GM23338 (cell line): ENCODE data around the gene IRF3. TPM values are rescaled to one million over a fixed set of nuclear protein-coding genes. Genes with fewer than 3 reads are reported as not detected.

Source experiments
- ATAC-seq: fragments of 200-7000 bp; cut with Tn5 transposase; 3 replicates; pipeline ENCODE4 v1.9.1; 2020
- DNase-seq: peaks from one replicate; pipeline ENCODE4 v3.0.0-alpha.2; 2015; ENCODE audit warnings: low spot score
- H2AFZ ChIP-seq: fragments of 200-600 bp; sonication (generic); 2 replicates; pipeline ENCODE4 v1.8.0; 2016; ENCODE audit warnings: antibody characterized with exemption, mild to moderate bottlenecking, moderate library complexity
- H3F3A ChIP-seq: fragments of 200-600 bp; sonication (generic); replicated peaks from 2 replicates; pipeline ENCODE4 v1.8.0; 2017; ENCODE audit warnings: antibody characterized with exemption, mixed run types, low read depth
- H3K27ac ChIP-seq: fragments of 200-600 bp; sonication (generic); 2 replicates; pipeline ENCODE4 v1.6.1; 2016; ENCODE audit warnings: low read depth
- H3K27me3 ChIP-seq: fragments of 200-600 bp; sonication (generic); 2 replicates; pipeline ENCODE4 v1.8.0; 2016; ENCODE audit warnings: mild to moderate bottlenecking, mixed run types, moderate library complexity; ENCODE audit not compliant: insufficient read depth
- H3K36me3 ChIP-seq: fragments of 200-600 bp; sonication (generic); 2 replicates; pipeline ENCODE4 v1.8.0; 2016; ENCODE audit warnings: mild to moderate bottlenecking; ENCODE audit not compliant: insufficient read depth
- H3K4me1 ChIP-seq: fragments of 200-600 bp; sonication (generic); 2 replicates; pipeline ENCODE4 v1.8.0; 2016; ENCODE audit warnings: mild to moderate bottlenecking, moderate library complexity; ENCODE audit not compliant: insufficient read depth
- H3K4me2 ChIP-seq: fragments of 200-600 bp; sonication (generic); 2 replicates; pipeline ENCODE4 v1.7.1; 2017; ENCODE audit warnings: mixed run types
- H3K4me3 ChIP-seq: fragments of 200-600 bp; sonication (generic); 2 replicates; pipeline ENCODE4 v1.6.1; 2016; ENCODE audit warnings: mixed run types
- H3K79me2 ChIP-seq: fragments of 200-600 bp; sonication (generic); replicated peaks from 2 replicates; pipeline ENCODE4 v1.8.0; 2017; ENCODE audit warnings: mild to moderate bottlenecking; ENCODE audit not compliant: insufficient read depth
- H3K9me2 ChIP-seq: fragments of 200-600 bp; sonication (generic); 2 replicates; pipeline ENCODE4 v1.8.0; 2017; ENCODE audit not compliant: insufficient read depth
- H4K20me1 ChIP-seq: fragments of 200-600 bp; sonication (generic); replicated peaks from 2 replicates; pipeline ENCODE4 v1.8.0; 2017; ENCODE audit warnings: mild to moderate bottlenecking; ENCODE audit not compliant: insufficient read depth
- H3K27ac Mint-ChIP-seq: 2 replicates; pipeline ENCODE4 v1.8.0; 2020; ENCODE audit warnings: inconsistent platforms, mild to moderate bottlenecking, moderate library complexity, mixed read lengths
- H3K27me3 Mint-ChIP-seq: 3 replicates; pipeline ENCODE4 v1.8.0; 2022; ENCODE audit warnings: low read depth, mild to moderate bottlenecking, moderate library complexity, mixed read lengths, inconsistent platforms; ENCODE audit not compliant: insufficient read depth, poor library complexity
- H3K36me3 Mint-ChIP-seq: 3 replicates; pipeline ENCODE4 v1.8.0; 2021; ENCODE audit warnings: low read depth, mild to moderate bottlenecking, inconsistent platforms, moderate library complexity, mixed read lengths
- H3K4me1 Mint-ChIP-seq: 3 replicates; pipeline ENCODE4 v1.8.0; 2020; ENCODE audit warnings: mild to moderate bottlenecking, inconsistent platforms, mixed read lengths
- H3K4me3 Mint-ChIP-seq: 3 replicates; pipeline ENCODE4 v1.8.0; 2021; ENCODE audit warnings: moderate library complexity, mild to moderate bottlenecking, inconsistent platforms, mixed read lengths
- H3K9me3 Mint-ChIP-seq: 3 replicates; pipeline ENCODE4 v1.8.0; 2020; ENCODE audit warnings: moderate library complexity, mild to moderate bottlenecking, inconsistent platforms, mixed read lengths
- CREB1 ChIP-seq: fragments of 250-450 bp; sonication (Bioruptor Pico); IDR thresholded peaks from 2 replicates; pipeline ENCODE4 v1.5.0; 2020; ENCODE audit warnings: low read depth, mild to moderate bottlenecking, moderate library complexity
- CTCF ChIP-seq, 2 experiments: fragments of 200-600 bp in 1 of 2; sonication (generic) in 1 of 2; conservative IDR thresholded peaks; 2 replicates each; pipeline versions ENCODE4 v1.5.1 to v1.6.1; 2016 to 2017; ENCODE audit warnings: antibody characterized with exemption in 2 of 2, low read depth in 2 of 2, mild to moderate bottlenecking in 2 of 2, moderate library complexity in 1 of 2
- ETS1 ChIP-seq: IDR thresholded peaks from 2 replicates; pipeline ENCODE4 v1.6.1; 2016; ENCODE audit warnings: antibody characterized with exemption
- EZH2 ChIP-seq: fragments of 200-600 bp; sonication (generic); IDR thresholded peaks from one replicate; pipeline ENCODE4 v1.8.0; 2017; ENCODE audit warnings: antibody characterized with exemption, mild to moderate bottlenecking, low read depth; ENCODE audit not compliant: unreplicated experiment
- NANOG ChIP-seq: IDR thresholded peaks from 2 replicates; pipeline ENCODE4 v1.6.1; 2016; ENCODE audit warnings: antibody characterized with exemption, borderline replicate concordance
- POLR2AphosphoS5 ChIP-seq: IDR thresholded peaks from 2 replicates; pipeline ENCODE4 v1.6.1; 2016; ENCODE audit warnings: antibody characterized with exemption, low read depth
- ZNF114 ChIP-seq: fragments of 250-450 bp; sonication (Bioruptor Pico); IDR thresholded peaks from 2 replicates; pipeline ENCODE4 v1.5.0; 2020; ENCODE audit warnings: mild to moderate bottlenecking, moderate library complexity
- ZNF462 ChIP-seq: fragments of 250-450 bp; sonication (Bioruptor Pico); IDR thresholded peaks from 2 replicates; pipeline ENCODE4 v1.5.0; 2020; ENCODE audit warnings: mild to moderate bottlenecking, moderate library complexity
- polyA plus RNA-seq: library from polyadenylated mRNA; unstranded; fragments of >200 nt; fragmentation: Nextera tagmentation; extraction: Ambion mirVana; gene quantifications from 2 replicates; pipeline ENCODE4 v1.2.1, GENCODE V29; 2016
- total RNA-seq: library from RNA; depleted of rRNA; stranded (reverse); fragments of >200 nt; shearing (Covaris generic); gene quantifications from 2 replicates; pipeline ENCODE4 v1.2.3, GENCODE V29; 2014

Gene IRF3
- total and polyA plus RNA-seq, 2 experiments from 2014 or later: 57.4 to 164 TPM

- TF ChIP-seq ETS1 (no peak), CREB1 (CRISPR knock-in tag) (no peak), NANOG (no peak), EZH2 (no peak), POLR2AphosphoS5 (no peak)
These were observed 22.2 kb downstream of the IRF3 start (continued) for GRCh38 chr19:49643466-49643865.

- Histone ChIP-seq H3K79me2 (peaks cover 26% of the 10 kb centered on the region), H3K4me1 (peaks cover 39% of the 10 kb centered on the region), H3K27ac (peak overlapping the region; percentile 96), H3K4me2 (peak overlapping the region; percentile 83), H3K4me3 (peak overlapping the region; percentile 100), H4K20me1 (peaks cover 13% of the 10 kb centered on the region), H3F3A (peaks cover 21% of the 10 kb centered on the region), H2AFZ (peak overlapping the region; percentile 89; the same call in 1 of the 2 replicates), H3K9me2 (no peaks in the 10 kb centered on the region), H3K36me3 (no peaks in the 10 kb centered on the region; the same call in 1 of the 2 replicates), H3K27me3 (peaks cover 11% of the 10 kb centered on the region; the same call in 1 of the 2 replicates)
- ATAC-seq (no peak), DNase-seq (peak; percentile 54)
- peaks cover 36% of the 10 kb centered on the region for H3K27me3 Mint-ChIP-seq
- H3K36me3 Mint-ChIP-seq: peaks cover 23% of the 10 kb centered on the region
- TF ChIP-seq NANOG (no peak), ZNF114 (CRISPR knock-in tag) (no peak), CTCF (conservative IDR thresholded peaks at IDR 0.05; ENCODE audit: low read depth in 2 of 2) (0 out of 4 replicates have a peak, but pooled peaks of 1 of the 2 experiments have one; percentile 8)
- H3K4me1 Mint-ChIP-seq: peaks cover 49% of the 10 kb centered on the region
- H3K27ac Mint-ChIP-seq: peak overlapping the region; percentile 96
- H3K9me3 Mint-ChIP-seq: no peaks in the 10 kb centered on the region
- H3K4me3 Mint-ChIP-seq: peak overlapping the region; percentile 97
These were observed 23.1 kb downstream of the IRF3 start for GRCh38 chr19:49642492-49643035.

GRCh38 chr19:49641688-49642491 lies 23.8 kb downstream of the IRF3 start, which contains the start of gene SCAF1:
SCAF1 (plus strand) TSS chr19:49642209; CDS start chr19:49645027, 2,818 bp downstream.
- H3K4me2 ChIP-seq: peak within 1 kb of the TSS; percentile 90
- peaks cover 13% of the 10 kb centered on the region for H4K20me1 ChIP-seq
- no peaks in the 10 kb centered on the region; the same call in 1 of the 2 replicates for H3K36me3 ChIP-seq
- peaks cover 21% of the 10 kb centered on the region for H3F3A ChIP-seq
- Mint-ChIP-seq H3K27ac (peak within 1 kb of the TSS; percentile 100), H3K4me3 (peak within 1 kb of the TSS; percentile 97), H3K36me3 (peaks cover 17% of the 10 kb centered on the region), H3K4me1 (peaks cover 51% of the 10 kb centered on the region), H3K9me3 (no peaks in the 10 kb centered on the region), H3K27me3 (peaks cover 36% of the 10 kb centered on the region)
- no peaks in the 10 kb centered on the region for H3K9me2 ChIP-seq
- peaks cover 11% of the 10 kb centered on the region; the same call in 1 of the 2 replicates for H3K27me3 ChIP-seq
- H3K4me1 ChIP-seq: peaks cover 40% of the 10 kb centered on the region
- H3K79me2 ChIP-seq: peaks cover 26% of the 10 kb centered on the region
- DNase-seq (peak; percentile 99), ATAC-seq (peak; percentile 31)
- H2AFZ ChIP-seq: peak within 1 kb of the TSS; percentile 89; the same call in 1 of the 2 replicates
- H3K27ac ChIP-seq: peak within 1 kb of the TSS; percentile 100
- peak within 1 kb of the TSS; percentile 100 for H3K4me3 ChIP-seq
- TF ChIP-seq ZNF462: no peak
